GDM1 (cell line): ENCODE measurements around the gene MARCKSL1.
"Not testable (repeated sequence)": the region's sequence is repeated elsewhere in the genome, so short reads cannot be mapped to it uniquely, and the experiment has no call there.

Experiments
- DNase-seq: peaks from one replicate; lab custom pipeline; 2025; lab: John Stamatoyannopoulos, UW

MARCKSL1 gene

GRCh38 chr1:32333251-32333963 lies 2.6 kb downstream of the MARCKSL1 start:
- no peak for DNase-seq

DNA sequence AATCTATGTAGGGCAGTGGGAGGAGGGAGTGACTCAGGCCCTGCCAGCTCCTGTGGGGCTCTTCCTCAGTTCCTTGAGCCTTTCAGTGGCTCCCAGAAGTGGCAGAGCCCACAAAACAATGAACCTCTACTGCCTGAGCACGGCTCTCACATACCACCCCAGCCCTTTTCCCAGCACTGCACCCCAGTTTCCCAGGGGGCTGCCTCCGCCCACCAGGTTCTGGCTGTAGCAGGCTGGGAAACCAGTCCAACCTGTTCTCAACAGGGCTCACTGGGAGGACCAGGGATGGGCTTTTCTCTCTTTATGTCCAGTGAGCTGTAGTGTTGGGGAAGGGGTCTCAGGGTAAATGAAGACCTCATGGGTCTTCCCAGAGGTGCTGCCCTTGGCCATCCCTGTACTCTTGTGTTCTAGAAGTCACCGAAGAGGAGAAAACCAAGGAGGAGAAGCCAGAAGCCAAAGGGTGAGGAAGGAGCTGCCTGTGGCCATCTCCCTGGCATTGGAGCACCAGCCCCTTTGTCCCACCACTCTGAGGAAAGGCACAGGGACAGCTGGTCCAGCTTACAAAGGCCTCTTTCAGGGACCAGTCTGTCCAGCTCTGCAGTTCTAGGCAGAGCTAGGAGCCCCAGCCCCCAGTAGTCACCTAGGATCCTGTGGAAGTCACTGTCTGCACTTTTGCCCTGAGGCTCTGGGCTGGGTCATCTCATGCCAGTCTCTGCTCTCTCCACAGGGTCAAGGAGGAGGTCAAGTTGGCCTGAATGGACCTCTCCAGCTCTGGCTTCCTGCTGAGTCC lies 3.5 kb downstream of the MARCKSL1 start:
- no peak for DNase-seq

GRCh38 chr1:32331549-32331948 lies 4.5 kb downstream of the MARCKSL1 start:
- no peak for DNase-seq

GRCh38 chr1:32330558-32331151 lies 5.4 kb downstream of the MARCKSL1 start:
- DNase-seq: no peak

DNA sequence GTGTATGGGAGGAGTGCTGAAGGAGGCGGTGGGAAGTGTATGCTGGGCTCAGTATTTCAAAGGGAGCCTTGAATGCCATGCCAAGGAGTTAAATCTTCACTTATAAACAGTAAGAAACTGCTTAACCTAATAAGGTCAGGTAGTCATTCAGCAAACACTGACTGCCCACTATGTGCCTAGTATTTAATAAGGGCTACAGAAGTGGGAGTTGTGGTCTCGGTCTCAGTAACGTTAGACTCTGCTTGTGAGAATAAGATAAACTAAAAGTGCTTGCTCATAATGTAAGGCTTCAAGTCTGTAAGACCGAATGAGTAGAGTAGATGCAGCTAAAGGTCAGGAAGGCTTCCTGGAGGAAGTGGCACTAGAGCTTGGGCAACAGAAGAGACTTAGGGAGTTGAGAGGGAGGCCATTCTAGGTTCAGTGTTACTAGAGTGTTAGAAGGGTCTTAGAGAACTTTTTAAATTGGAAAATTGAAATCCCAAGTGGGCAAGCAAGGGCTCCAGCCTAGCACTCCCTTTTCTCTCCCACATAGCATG lies 6.0 kb downstream of the MARCKSL1 start:
- no peak for DNase-seq

DNA sequence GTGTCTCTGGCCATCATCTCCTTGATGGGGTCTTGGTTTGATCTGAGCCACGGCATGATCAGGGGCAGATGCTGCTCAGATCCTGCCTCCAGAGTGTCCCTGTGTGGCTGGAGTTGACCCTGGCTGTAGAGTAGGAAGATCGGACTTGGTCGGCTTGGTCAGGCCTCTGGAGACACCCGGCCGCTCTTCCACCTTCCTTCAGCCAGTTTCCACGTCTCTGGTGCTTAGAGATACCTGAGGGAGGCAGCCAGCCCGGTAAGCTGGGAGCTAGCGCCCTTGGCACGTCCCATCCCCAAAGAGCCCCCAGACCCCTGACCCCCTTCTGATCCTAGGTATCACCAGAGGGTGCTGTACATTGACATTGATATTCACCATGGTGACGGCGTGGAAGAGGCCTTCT lies 8.8 kb downstream of the MARCKSL1 start:
- no peak for DNase-seq

GRCh38 chr1:32321712-32322291 lies 14.2 kb downstream of the MARCKSL1 start:
- no peak for DNase-seq

DNA sequence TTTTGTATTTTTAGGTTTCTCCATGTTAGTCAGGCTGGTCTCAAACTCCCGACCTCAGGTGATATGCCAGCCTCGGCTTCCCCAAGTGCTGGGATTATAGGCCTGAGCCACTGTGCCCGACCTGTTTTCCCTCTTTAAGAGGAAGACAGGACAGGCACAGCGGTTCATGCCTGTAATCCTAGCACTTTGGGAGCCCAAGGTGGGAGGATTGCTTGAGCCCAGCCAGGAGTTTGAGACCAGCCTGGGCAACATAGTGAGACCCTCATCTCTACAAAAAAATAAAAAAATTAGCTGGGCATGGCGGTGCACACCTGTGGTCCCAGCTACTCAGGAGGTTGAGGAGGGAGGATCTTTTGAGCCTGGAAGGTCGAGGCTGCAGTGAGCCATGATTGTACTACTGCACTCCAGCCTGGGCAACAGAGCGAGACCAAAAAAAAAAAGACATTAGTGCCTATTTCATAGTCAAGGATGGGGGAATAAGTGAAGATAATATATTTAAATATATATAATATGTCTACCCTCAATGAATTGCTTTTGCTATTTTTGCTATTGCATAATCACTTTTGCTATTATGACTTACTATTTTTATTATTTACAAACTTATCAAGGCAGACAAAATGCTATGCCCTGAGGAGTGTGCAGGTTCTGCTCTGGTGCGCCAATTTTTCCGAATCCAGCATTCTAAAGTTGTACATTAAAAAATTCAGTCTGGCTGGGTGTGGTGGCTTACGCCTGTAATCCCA lies 17.7 kb downstream of the MARCKSL1 start:
- DNase-seq: no peak

DNA sequence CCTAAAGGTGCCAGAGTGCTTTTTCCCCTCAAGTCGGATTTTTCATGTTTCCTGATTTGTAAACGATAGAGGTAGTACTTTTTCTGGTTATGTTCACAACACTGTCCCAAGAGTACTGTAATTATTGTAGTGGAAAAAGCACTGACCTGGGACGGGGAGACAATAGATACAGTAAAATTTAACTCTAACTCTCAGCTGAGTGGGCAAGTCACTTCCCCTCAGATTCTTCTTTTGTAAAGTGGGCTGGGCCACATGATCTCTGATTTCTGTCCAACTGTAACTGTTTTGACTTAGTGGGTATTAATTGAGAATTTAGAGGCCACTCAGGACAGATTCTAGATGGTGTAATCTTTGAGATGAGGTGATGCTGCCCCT lies 19.1 kb downstream of the MARCKSL1 start:
- no peak for DNase-seq

DNA sequence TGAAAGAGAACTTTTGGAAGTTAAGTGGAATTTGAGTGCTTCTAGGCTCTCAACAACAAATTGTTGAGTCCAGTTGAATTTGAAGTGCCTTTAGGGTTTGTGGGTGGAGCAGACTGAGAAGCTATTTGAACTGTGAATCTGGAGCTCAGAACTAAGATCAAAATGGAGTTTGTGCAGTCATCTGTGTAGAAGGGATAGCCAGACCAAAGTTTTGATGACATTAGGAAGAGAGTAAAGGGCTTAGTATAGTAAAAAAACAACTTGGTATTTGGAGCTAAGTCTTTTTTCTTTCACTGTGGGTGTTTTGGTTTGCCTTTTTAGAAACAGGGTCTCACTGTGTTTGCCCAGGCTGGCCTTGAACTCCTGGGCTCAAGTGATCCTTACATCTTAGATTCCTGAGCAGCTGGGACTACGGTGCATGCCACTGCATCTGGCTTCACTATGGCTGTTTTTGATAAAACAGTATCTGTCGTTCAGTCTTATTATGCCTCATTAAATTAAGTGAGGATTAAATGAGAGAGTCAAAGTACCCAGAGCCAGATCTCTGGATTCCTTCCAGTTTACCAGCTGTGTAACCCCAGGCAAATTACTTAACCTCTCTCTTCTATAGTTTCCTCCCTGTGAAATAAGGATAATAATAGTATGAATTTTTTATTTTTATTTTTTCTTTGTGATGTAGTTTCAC lies 24.2 kb downstream of the MARCKSL1 start:
- no peak for DNase-seq

GRCh38 chr1:32309960-32310359 lies 26.1 kb downstream of the MARCKSL1 start:
- DNase-seq: no peak

DNA sequence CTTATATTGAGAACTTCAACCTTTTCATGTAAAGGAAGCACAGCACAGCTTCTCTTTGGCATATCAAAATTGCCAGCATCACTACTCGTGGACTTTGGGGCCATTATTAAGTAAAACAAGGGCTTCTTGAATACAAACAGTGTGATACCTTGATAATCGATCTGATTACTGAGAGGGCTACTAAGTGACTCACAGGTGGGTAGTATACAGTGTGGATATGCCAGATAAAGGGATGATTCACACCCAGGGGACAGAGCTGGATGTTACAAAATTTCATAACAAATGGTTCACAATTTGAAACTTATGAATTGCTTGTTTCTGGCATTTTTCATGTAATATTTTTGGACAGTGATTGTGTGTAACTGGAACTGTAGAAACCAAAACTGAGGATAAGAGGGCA lies 28.7 kb downstream of the MARCKSL1 start:
- no peak for DNase-seq

DNA sequence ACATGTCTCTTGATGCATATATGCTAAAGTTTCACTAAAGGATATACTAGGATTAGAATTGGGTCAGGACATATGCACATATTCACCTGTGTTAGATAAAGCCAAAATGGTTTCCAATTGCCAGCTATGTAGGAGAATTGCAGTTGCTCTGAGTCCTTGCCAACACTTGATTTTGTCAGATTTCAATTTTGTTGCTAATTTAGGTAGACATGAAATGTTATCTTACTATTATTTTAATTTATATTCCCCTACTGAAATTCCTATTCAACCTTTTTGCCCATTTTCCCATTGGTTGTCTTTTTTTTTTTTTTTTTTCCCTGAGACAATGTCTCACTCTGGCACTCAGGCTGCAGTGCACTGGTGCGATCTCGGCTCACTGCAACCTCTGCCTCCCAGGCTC lies 30.7 kb downstream of the MARCKSL1 start:
- no peak for DNase-seq

DNA sequence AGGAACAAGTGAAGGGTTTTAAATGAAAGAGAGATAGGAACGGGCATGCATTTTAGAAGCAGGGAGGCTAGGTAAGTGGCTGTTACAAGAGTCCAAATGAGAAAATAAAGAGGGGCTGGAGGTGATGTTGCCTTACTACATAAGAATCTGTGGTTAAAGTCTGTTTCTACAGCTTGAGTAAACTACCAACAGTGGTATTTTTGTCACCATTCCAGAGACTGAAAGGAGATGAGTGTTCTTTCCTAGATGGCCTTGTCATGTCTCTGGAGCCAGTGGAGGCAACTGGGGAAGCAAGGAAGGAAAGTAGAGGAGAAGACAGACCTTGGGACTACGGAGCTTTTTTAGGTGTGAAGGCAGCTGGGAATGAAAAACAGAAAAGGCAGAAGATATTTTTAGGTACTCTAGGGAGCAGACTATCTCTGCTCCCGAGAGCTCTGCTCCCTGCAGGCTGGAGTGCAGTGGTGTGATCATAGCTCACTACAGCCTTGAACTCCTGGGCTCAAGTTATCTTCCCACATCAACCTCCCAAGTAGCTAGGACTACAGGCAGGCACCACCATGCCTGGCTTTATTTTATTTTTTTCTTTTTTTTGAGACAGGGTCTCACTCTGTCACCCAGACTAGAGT lies 31.9 kb downstream of the MARCKSL1 start:
- no peak for DNase-seq

- no peak for DNase-seq
These were observed 32.7 kb downstream of the MARCKSL1 start for GRCh38 chr1:32303358-32303757.

GRCh38 chr1:32299327-32299726 lies 36.7 kb downstream of the MARCKSL1 start:
- DNase-seq: no peak

DNA sequence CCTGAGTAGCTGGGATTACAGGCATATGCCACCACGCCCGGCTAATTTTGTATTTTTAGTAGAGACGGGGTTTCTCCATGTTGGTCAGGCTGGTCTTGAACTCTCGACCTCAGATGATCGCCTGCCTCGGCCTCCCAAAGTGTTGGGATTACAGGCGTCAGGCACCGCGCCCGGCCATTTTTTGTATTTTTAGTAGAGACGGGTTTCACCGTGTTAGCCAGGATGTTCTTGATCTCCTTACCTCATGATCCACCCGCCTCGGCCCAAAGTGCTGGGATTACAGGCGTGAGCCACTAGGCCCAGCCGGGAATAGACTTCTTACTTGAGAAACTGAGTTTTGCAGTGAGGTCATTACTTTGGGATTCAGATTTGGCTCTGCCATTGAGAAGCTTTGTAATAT lies 37.8 kb downstream of the MARCKSL1 start:
- not testable (repeated sequence) for DNase-seq

GRCh38 chr1:32291708-32292538 lies 44.1 kb downstream of the MARCKSL1 start, which contains the start of gene HDAC1:
Gene HDAC1 (plus strand): TSS chr1:32292083. CDS start chr1:32292170, 87 bp downstream.
- DNase-seq: peak; percentile 97

GRCh38 chr1:32291145-32291707 lies 44.8 kb downstream of the MARCKSL1 start:
- DNase-seq: no peak
